Measurements from ENCODE around the gene IMPDH1. TPM values are rescaled to one million over a fixed set of nuclear protein-coding genes. Genes with fewer than 3 reads are reported as not detected.

IMPDH1 gene
- total RNA-seq, 3 donors from 2014 or later (not counting 1 experiment from before 2014, with no cell fraction given) = 77.8 to 94.1 (median 89.6) TPM

DNA sequence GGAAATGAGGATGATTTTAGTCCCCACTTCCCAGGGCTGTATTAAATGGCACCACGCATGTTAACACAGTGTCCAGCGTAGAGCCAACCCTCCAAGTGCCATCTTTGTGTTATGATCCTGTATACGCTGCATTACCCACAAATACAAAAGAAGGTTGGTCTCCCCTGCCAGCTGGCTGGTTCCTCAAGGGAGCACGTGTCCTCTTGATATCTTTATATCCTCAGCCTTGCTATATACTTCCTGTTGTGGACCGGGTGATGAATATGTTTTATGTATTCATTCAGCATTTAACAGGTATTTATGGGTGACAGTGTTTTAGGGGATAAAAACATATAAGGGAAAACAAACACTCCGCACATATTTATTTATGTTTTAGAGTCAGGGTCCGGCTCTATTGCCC lies 25.1 kb downstream of the IMPDH1 start:
- no peak overlapping the region for H3K27ac ChIP-seq (ENCODE audit: low read length)
- intact Hi-C loops (cut with micrococcal nuclease) = no loop called here
- H3K4me1 Mint-ChIP-seq = peaks cover 0 to 10% of the 10 kb centered on the region in 2 donors
- TF ChIP-seq, protein P1, sequence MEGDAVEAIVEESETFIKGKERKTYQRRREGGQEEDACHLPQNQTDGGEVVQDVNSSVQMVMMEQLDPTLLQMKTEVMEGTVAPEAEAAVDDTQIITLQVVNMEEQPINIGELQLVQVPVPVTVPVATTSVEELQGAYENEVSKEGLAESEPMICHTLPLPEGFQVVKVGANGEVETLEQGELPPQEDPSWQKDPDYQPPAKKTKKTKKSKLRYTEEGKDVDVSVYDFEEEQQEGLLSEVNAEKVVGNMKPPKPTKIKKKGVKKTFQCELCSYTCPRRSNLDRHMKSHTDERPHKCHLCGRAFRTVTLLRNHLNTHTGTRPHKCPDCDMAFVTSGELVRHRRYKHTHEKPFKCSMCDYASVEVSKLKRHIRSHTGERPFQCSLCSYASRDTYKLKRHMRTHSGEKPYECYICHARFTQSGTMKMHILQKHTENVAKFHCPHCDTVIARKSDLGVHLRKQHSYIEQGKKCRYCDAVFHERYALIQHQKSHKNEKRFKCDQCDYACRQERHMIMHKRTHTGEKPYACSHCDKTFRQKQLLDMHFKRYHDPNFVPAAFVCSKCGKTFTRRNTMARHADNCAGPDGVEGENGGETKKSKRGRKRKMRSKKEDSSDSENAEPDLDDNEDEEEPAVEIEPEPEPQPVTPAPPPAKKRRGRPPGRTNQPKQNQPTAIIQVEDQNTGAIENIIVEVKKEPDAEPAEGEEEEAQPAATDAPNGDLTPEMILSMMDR (IDR thresholded peaks at IDR 0.05) = no peak
- WGBS (ENCODE audit: insufficient coverage) = 93% methylated on average over 5 of the region's 7 CpGs
- ATAC-seq = no peak
- DNase-seq = no peak
- H3K4me3 Mint-ChIP-seq = no peak overlapping the region
- no peaks in the 10 kb centered on the region for H3K36me3 ChIP-seq (ENCODE audit: control insufficient read depth, insufficient read depth, low read length)
- no peaks in the 10 kb centered on the region for H3K36me3 Mint-ChIP-seq
- H3K9me3 Mint-ChIP-seq = no peaks in the 10 kb centered on the region
- no peak overlapping the region for H3K27ac Mint-ChIP-seq
- no peaks in the 10 kb centered on the region for H3K27me3 Mint-ChIP-seq (ENCODE audit: low read depth in 2 of 2)
- peaks cover 6% of the 10 kb centered on the region for H3K4me1 ChIP-seq (ENCODE audit: control insufficient read depth, insufficient read depth, low read length)
- no peak overlapping the region for H3K4me3 ChIP-seq (ENCODE audit: low read length)
- H3K27me3 ChIP-seq (ENCODE audit: control insufficient read depth, insufficient read depth, low read length) = no peaks in the 10 kb centered on the region
- no peaks in the 10 kb centered on the region for H3K9me3 ChIP-seq (ENCODE audit: control insufficient read depth, insufficient read depth, low read length)

DNA sequence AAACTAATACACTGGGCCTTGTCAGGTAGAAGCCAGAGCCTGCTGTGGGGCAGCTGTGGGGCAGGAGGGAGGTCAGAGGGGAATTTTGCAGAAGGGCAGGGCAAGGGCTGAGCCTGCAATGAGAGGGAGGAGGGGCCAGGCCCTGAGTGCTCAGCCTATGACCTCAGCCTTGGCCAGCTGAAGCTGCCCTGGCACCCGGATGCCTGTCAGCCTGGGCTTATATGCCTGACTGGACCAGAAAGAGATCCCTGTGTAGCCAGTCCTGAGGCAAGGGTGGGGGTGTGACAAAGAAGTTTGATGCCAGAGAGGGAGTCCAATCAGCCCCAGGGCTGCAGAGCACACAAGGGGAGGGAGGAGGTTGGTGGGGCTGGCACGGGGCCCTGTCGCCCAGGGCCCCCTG lies 26.0 kb downstream of the IMPDH1 start:
- Histone ChIP-seq H3K9me3 (ENCODE audit: control insufficient read depth, insufficient read depth, low read length) (no peaks in the 10 kb centered on the region), H3K27ac (ENCODE audit: low read length) (no peak overlapping the region), H3K4me1 (ENCODE audit: control insufficient read depth, insufficient read depth, low read length) (peaks cover 6% of the 10 kb centered on the region), H3K27me3 (ENCODE audit: control insufficient read depth, insufficient read depth, low read length) (no peaks in the 10 kb centered on the region), H3K4me3 (ENCODE audit: low read length) (no peak overlapping the region), H3K36me3 (ENCODE audit: control insufficient read depth, insufficient read depth, low read length) (no peaks in the 10 kb centered on the region)
- Mint-ChIP-seq H3K27me3 (ENCODE audit: low read depth in 2 of 2) (no peaks in the 10 kb centered on the region), H3K27ac (no peak overlapping the region), H3K4me3 (no peak overlapping the region), H3K9me3 (no peaks in the 10 kb centered on the region), H3K4me1 (peaks cover 0 to 10% of the 10 kb centered on the region in 2 donors), H3K36me3 (no peaks in the 10 kb centered on the region)
- intact Hi-C loops (cut with micrococcal nuclease) = no loop called here
- DNase-seq (no peak), ATAC-seq (no peak)
- WGBS (ENCODE audit: insufficient coverage) = 96% methylated on average over 1 of the region's 3 CpGs
- TF ChIP-seq, protein P1 (IDR thresholded peaks at IDR 0.05) = no peak

DNA sequence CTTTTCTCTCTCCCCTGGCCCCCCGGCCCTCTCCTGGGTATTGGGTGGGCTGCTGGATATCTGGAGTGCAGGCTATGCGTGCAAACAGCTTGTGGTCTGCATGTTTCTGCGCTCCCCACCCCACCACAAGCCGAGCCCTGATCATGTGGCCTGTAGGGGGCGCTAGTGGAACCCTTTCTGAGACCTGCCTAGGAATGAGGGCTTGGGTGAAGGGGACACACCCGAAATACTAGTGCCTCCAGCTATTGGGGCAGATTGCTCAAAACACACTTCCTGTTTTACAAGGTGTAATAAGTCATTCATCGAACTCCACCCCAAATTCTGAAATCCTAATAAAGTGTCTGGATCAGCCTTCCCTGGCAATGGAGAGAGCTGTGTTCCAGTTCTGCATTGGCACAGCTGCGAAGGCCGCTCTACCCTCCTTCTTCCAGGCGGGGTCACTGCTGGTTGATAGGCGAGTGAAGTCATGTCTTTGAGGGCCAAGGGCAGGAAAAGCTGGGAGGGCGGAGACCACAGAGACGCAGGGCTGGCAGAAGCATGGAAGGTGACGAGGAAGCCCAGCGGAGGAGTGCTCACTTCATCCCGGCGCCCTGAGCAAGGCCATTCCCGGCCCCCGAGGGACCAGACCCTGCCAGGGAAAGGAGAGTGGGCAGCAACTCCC lies 28.5 kb downstream of the IMPDH1 start:
- Histone ChIP-seq H3K27ac (ENCODE audit: low read length) (no peak overlapping the region), H3K9me3 (ENCODE audit: control insufficient read depth, insufficient read depth, low read length) (no peaks in the 10 kb centered on the region), H3K27me3 (ENCODE audit: control insufficient read depth, insufficient read depth, low read length) (no peaks in the 10 kb centered on the region), H3K4me3 (ENCODE audit: low read length) (no peak overlapping the region), H3K36me3 (ENCODE audit: control insufficient read depth, insufficient read depth, low read length) (no peaks in the 10 kb centered on the region), H3K4me1 (ENCODE audit: control insufficient read depth, insufficient read depth, low read length) (no peaks in the 10 kb centered on the region)
- Mint-ChIP-seq H3K4me1 (peaks cover 0 to 3% of the 10 kb centered on the region in 2 donors), H3K36me3 (no peaks in the 10 kb centered on the region), H3K4me3 (no peak overlapping the region), H3K9me3 (no peaks in the 10 kb centered on the region), H3K27me3 (ENCODE audit: low read depth in 2 of 2) (no peaks in the 10 kb centered on the region), H3K27ac (no peak overlapping the region)
- intact Hi-C loops (cut with micrococcal nuclease) = no loop called here
- ATAC-seq (no peak), DNase-seq (peak in 1 of 2 donors; percentile 56)
- 81% methylated on average over 18 of the region's 19 CpGs for WGBS (ENCODE audit: insufficient coverage)
- TF ChIP-seq, protein P1 (IDR thresholded peaks at IDR 0.05) = peak; percentile 30
